Activated T-cell treated with anti-CD3 and anti-CD28 coated beads for 48 hours (primary cell): ENCODE measurements around the gene CUX1.

Experiments
- DNase-seq: peaks from one replicate; pipeline ENCODE4 v3.0.0-alpha.2; 2020; ENCODE audit warnings: low read depth

Gene CUX1

GRCh38 chr7:102073931-102074880 is 256.8 kb downstream of the CUX1 start:
- DNase-seq = no peak

- no peak for DNase-seq
Measured at GRCh38 chr7:102075126-102075525, 257.7 kb downstream of the CUX1 start.

- no peak for DNase-seq
Measured at GRCh38 chr7:102075553-102076135, 258.2 kb downstream of the CUX1 start.

- DNase-seq = no peak
Measured at GRCh38 chr7:102077081-102077480, 259.7 kb downstream of the CUX1 start.

GRCh38 chr7:102079140-102080018 is 262.0 kb downstream of the CUX1 start:
- DNase-seq = no peak

- DNase-seq = no peak
Measured at GRCh38 chr7:102080019-102080433, 262.6 kb downstream of the CUX1 start.

- no peak for DNase-seq
Measured at GRCh38 chr7:102080434-102081243, 263.2 kb downstream of the CUX1 start.

GRCh38 chr7:102081244-102081627 is 263.8 kb downstream of the CUX1 start:
- DNase-seq = no peak

- no peak for DNase-seq
Measured at GRCh38 chr7:102082693-102083368, 265.4 kb downstream of the CUX1 start.

- no peak for DNase-seq
Measured at GRCh38 chr7:102085218-102085772, 267.9 kb downstream of the CUX1 start.

- DNase-seq = no peak
Measured at GRCh38 chr7:102089175-102090098, 272.0 kb downstream of the CUX1 start.

GRCh38 chr7:102093599-102094315 is 276.3 kb downstream of the CUX1 start:
- no peak for DNase-seq

GRCh38 chr7:102094316-102094650 is 276.9 kb downstream of the CUX1 start:
- DNase-seq = no peak

- no peak for DNase-seq
Measured at GRCh38 chr7:102095321-102096011, 278.0 kb downstream of the CUX1 start.

- DNase-seq = no peak
Measured at GRCh38 chr7:102096012-102096332, 278.5 kb downstream of the CUX1 start.

- no peak for DNase-seq
Measured at GRCh38 chr7:102096706-102097427, 279.4 kb downstream of the CUX1 start.

- DNase-seq = no peak
Measured at GRCh38 chr7:102097601-102098161, 280.3 kb downstream of the CUX1 start.

- DNase-seq = no peak
Measured at GRCh38 chr7:102098986-102099385, 281.6 kb downstream of the CUX1 start.
